ENCODE measurements around the gene CDC14B. TPM values are rescaled to one million over a fixed set of nuclear protein-coding genes. Genes with fewer than 3 reads are reported as not detected.
"Not testable (repeated sequence)": the region's sequence is repeated elsewhere in the genome, so short reads cannot be mapped to it uniquely, and the experiment has no call there.

The CDC14B gene
- total and polyA plus RNA-seq, 4 donors = 12.8 to 37.9 (median 25.4) TPM

- intact Hi-C loops (cut with DNase I) = loop anchor here (2.0 to 10.0 kb wide), 3 partner anchors 134 to 168 kb away; partner anchors contain the start of gene HABP4 (in 2 of the 2)
These were observed 1.2 kb downstream of the CDC14B start for GRCh38 chr9:96618209-96619123.

GRCh38 chr9:96617439-96618185 is 2.0 kb downstream of the CDC14B start:
- WGBS, 2 donors = 75 to 76% methylated on average over 22 of the region's 22 CpGs
- peaks cover 0 to 1% of the 10 kb centered on the region in 2 donors for H3K4me1 ChIP-seq (ENCODE audit: control insufficient read depth in 1 of 2, insufficient read depth in 2 of 2, low read length in 2 of 2)
- no peaks in the 10 kb centered on the region for H3K36me3 ChIP-seq (ENCODE audit: control insufficient read depth in 1 of 2, insufficient read depth in 2 of 2, low read length in 1 of 2)
- peak overlapping the region in 1 of 2 donors; percentile 11 for H3K27ac ChIP-seq (ENCODE audit: low read depth in 1 of 2, low read length in 2 of 2)
- ATAC-seq (ENCODE audit: low FRiP score) = no peak
- no peaks in the 10 kb centered on the region for H3K9me3 ChIP-seq (ENCODE audit: control insufficient read depth, low read length)
- no peaks in the 10 kb centered on the region for H3K27me3 ChIP-seq (ENCODE audit: control insufficient read depth in 1 of 2, insufficient read depth in 2 of 2, low read length in 1 of 2)
- no peak for DNase-seq
- intact Hi-C loops (cut with DNase I) = loop anchor here (2.0 to 10.0 kb wide), 3 partner anchors 133 to 167 kb away; partner anchors contain the start of gene HABP4 (in 2 of the 2)
- no peak overlapping the region for H3K4me3 ChIP-seq (ENCODE audit: low read length in 2 of 2)

More at GRCh38 chr9:96618209-96619123, 1.2 kb downstream of the CDC14B start:
- Histone ChIP-seq H3K4me1 (ENCODE audit: control insufficient read depth in 1 of 2, insufficient read depth in 2 of 2, low read length in 2 of 2) (no peaks in the 10 kb centered on the region), H3K36me3 (ENCODE audit: control insufficient read depth in 1 of 2, insufficient read depth in 2 of 2, low read length in 1 of 2) (no peaks in the 10 kb centered on the region), H3K27ac (ENCODE audit: low read depth in 1 of 2, low read length in 2 of 2) (peak overlapping the region; percentile 38 to 97), H3K9me3 (ENCODE audit: control insufficient read depth, low read length) (no peaks in the 10 kb centered on the region), H3K27me3 (ENCODE audit: control insufficient read depth in 1 of 2, insufficient read depth in 2 of 2, low read length in 1 of 2) (no peaks in the 10 kb centered on the region), H3K4me3 (ENCODE audit: low read length in 2 of 2) (peak overlapping the region; percentile 72 to 89)
- DNase-seq (peak; percentile 71 to 91), ATAC-seq (ENCODE audit: low FRiP score) (peak; percentile 59)
- WGBS, 2 donors = 5 to 6% methylated on average over 67 to 69 of the region's 69 CpGs

GRCh38 chr9:96616817-96617438 is 2.7 kb downstream of the CDC14B start:
- ATAC-seq (ENCODE audit: low FRiP score) = no peak
- DNase-seq = no peak
- H3K4me3 ChIP-seq (ENCODE audit: low read length in 2 of 2) = no peak overlapping the region
- no peaks in the 10 kb centered on the region for H3K36me3 ChIP-seq (ENCODE audit: control insufficient read depth in 1 of 2, insufficient read depth in 2 of 2, low read length in 1 of 2)
- no peak overlapping the region for H3K27ac ChIP-seq (ENCODE audit: low read depth in 1 of 2, low read length in 2 of 2)
- 79% methylated on average over 7 of the region's 7 CpGs for WGBS, 2 donors
- no peaks in the 10 kb centered on the region for H3K9me3 ChIP-seq (ENCODE audit: control insufficient read depth, low read length)
- intact Hi-C loops (cut with DNase I) = loop anchor here (10.0 kb wide), 2 partner anchors 132 to 162 kb away; partner anchors contain the start of gene HABP4 (in 1 of the 2)
- H3K4me1 ChIP-seq (ENCODE audit: control insufficient read depth in 1 of 2, insufficient read depth in 2 of 2, low read length in 2 of 2) = peaks cover 0 to 1% of the 10 kb centered on the region in 2 donors
- no peaks in the 10 kb centered on the region for H3K27me3 ChIP-seq (ENCODE audit: control insufficient read depth in 1 of 2, insufficient read depth in 2 of 2, low read length in 1 of 2)

- Histone ChIP-seq H3K27ac (ENCODE audit: low read depth in 1 of 2, low read length in 2 of 2) (no peak overlapping the region), H3K36me3 (ENCODE audit: control insufficient read depth in 1 of 2, insufficient read depth in 2 of 2, low read length in 1 of 2) (no peaks in the 10 kb centered on the region), H3K9me3 (ENCODE audit: control insufficient read depth, low read length) (no peaks in the 10 kb centered on the region), H3K4me1 (ENCODE audit: control insufficient read depth in 1 of 2, insufficient read depth in 2 of 2, low read length in 2 of 2) (peaks cover 0 to 1% of the 10 kb centered on the region in 2 donors), H3K27me3 (ENCODE audit: control insufficient read depth in 1 of 2, insufficient read depth in 2 of 2, low read length in 1 of 2) (no peaks in the 10 kb centered on the region), H3K4me3 (ENCODE audit: low read length in 2 of 2) (no peak overlapping the region)
- intact Hi-C loops (cut with DNase I) = loop anchor here (10.0 kb wide), 2 partner anchors 131 to 161 kb away; partner anchors contain the start of gene HABP4 (in 1 of the 2)
- 82 to 83% methylated on average over 6 of the region's 6 CpGs for WGBS, 2 donors
- DNase-seq (no peak), ATAC-seq (ENCODE audit: low FRiP score) (no peak)
These were observed 4.2 kb downstream of the CDC14B start for GRCh38 chr9:96615411-96615810.

GRCh38 chr9:96614664-96615063 is 5.0 kb downstream of the CDC14B start:
- not testable (repeated sequence) for DNase-seq; H3K4me1 ChIP-seq (ENCODE audit: control insufficient read depth in 1 of 2, insufficient read depth in 2 of 2, low read length in 2 of 2); H3K4me3 ChIP-seq (ENCODE audit: low read length in 2 of 2); H3K36me3 ChIP-seq (ENCODE audit: control insufficient read depth in 1 of 2, insufficient read depth in 2 of 2, low read length in 1 of 2); H3K27me3 ChIP-seq (ENCODE audit: control insufficient read depth in 1 of 2, insufficient read depth in 2 of 2, low read length in 1 of 2); ATAC-seq (ENCODE audit: low FRiP score); H3K9me3 ChIP-seq (ENCODE audit: control insufficient read depth, low read length); H3K27ac ChIP-seq (ENCODE audit: low read depth in 1 of 2, low read length in 2 of 2)
- intact Hi-C loops (cut with DNase I) = loop anchor here (5.0 to 10.0 kb wide), 3 partner anchors 47 to 160 kb away; partner anchors contain the start of gene HABP4 (in 1 of the 2)
- 90 to 93% methylated on average over 4 of the region's 4 CpGs for WGBS, 2 donors

GRCh38 chr9:96612966-96613589 is 6.6 kb downstream of the CDC14B start:
- DNase-seq = no peak
- intact Hi-C loops (cut with DNase I) = loop anchor here (5.0 to 10.0 kb wide), 3 partner anchors 46 to 158 kb away; partner anchors contain the start of gene HABP4 (in 1 of the 2)
- H3K36me3 ChIP-seq (ENCODE audit: control insufficient read depth in 1 of 2, insufficient read depth in 2 of 2, low read length in 1 of 2) = no peaks in the 10 kb centered on the region
- WGBS, 2 donors = 22 to 25% methylated on average over 1 of the region's 1 CpG
- H3K4me3 ChIP-seq (ENCODE audit: low read length in 2 of 2) = no peak overlapping the region
- H3K27me3 ChIP-seq (ENCODE audit: control insufficient read depth in 1 of 2, insufficient read depth in 2 of 2, low read length in 1 of 2) = no peaks in the 10 kb centered on the region
- no peaks in the 10 kb centered on the region for H3K9me3 ChIP-seq (ENCODE audit: control insufficient read depth, low read length)
- peaks cover 0 to 1% of the 10 kb centered on the region in 2 donors for H3K4me1 ChIP-seq (ENCODE audit: control insufficient read depth in 1 of 2, insufficient read depth in 2 of 2, low read length in 2 of 2)
- peak overlapping the region; percentile 48 to 49 for H3K27ac ChIP-seq (ENCODE audit: low read depth in 1 of 2, low read length in 2 of 2)
- ATAC-seq (ENCODE audit: low FRiP score) = no peak

GRCh38 chr9:96612105-96612965 is 7.3 kb downstream of the CDC14B start:
- no peaks in the 10 kb centered on the region for H3K36me3 ChIP-seq (ENCODE audit: control insufficient read depth in 1 of 2, insufficient read depth in 2 of 2, low read length in 1 of 2)
- H3K27ac ChIP-seq (ENCODE audit: low read depth in 1 of 2, low read length in 2 of 2) = peak overlapping the region; percentile 14 to 87
- DNase-seq (peak; percentile 58 to 78), ATAC-seq (ENCODE audit: low FRiP score) (peak; percentile 83)
- H3K9me3 ChIP-seq (ENCODE audit: control insufficient read depth, low read length) = no peaks in the 10 kb centered on the region
- H3K4me1 ChIP-seq (ENCODE audit: control insufficient read depth in 1 of 2, insufficient read depth in 2 of 2, low read length in 2 of 2) = peaks cover 0 to 1% of the 10 kb centered on the region in 2 donors
- no peak overlapping the region for H3K4me3 ChIP-seq (ENCODE audit: low read length in 2 of 2)
- no peaks in the 10 kb centered on the region for H3K27me3 ChIP-seq (ENCODE audit: control insufficient read depth in 1 of 2, insufficient read depth in 2 of 2, low read length in 1 of 2)
- WGBS, 2 donors = 49 to 62% methylated on average over 12 of the region's 12 CpGs
- intact Hi-C loops (cut with DNase I) = loop anchor here (5.0 to 10.0 kb wide), 3 partner anchors 45 to 158 kb away; partner anchors contain the start of gene HABP4 (in 1 of the 2)
